Fibroblast of mammary gland (primary cell): ENCODE data around the gene CWC27.

ENCODE experiments used
- DNase-seq: peaks from one replicate; pipeline ENCODE4 v3.0.0-alpha.2; 2010; ENCODE audit warnings: low read depth
- H3K4me3 ChIP-seq: 2 replicates; pipeline ENCODE4 v1.5.1; 2011; ENCODE audit warnings: low read depth, mild to moderate bottlenecking, low read length, moderate library complexity; ENCODE audit not compliant: control insufficient read depth
- TF ChIP-seq, protein P1 (sequence below): conservative IDR thresholded peaks from 2 replicates; pipeline ENCODE4 v1.5.1; 2011; ENCODE audit warnings: low read depth, low read length, inconsistent platforms; ENCODE audit not compliant: control insufficient read depth, insufficient read depth

Gene CWC27

DNA sequence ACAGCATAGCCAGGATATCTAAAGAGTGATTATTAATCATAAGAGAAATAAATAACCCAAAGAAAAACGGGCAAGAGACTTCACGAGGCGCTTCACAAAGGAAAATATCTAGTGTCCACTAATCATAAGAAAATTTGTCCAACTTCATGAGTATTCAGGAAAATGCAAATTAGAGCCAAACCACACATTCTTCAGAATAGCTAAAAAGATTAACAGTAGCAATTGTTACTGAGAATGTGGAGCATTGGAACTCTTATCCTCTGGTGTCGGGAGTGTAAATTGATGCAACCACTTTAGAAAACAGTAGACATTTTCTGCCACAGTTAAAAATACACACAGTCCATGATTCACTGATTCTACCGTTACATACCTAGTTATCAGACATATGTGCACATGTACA, 145.7 kb downstream of the CWC27 start:
- DNase-seq = no peak
- H3K4me3 ChIP-seq = no peak overlapping the region
- TF ChIP-seq, protein P1, sequence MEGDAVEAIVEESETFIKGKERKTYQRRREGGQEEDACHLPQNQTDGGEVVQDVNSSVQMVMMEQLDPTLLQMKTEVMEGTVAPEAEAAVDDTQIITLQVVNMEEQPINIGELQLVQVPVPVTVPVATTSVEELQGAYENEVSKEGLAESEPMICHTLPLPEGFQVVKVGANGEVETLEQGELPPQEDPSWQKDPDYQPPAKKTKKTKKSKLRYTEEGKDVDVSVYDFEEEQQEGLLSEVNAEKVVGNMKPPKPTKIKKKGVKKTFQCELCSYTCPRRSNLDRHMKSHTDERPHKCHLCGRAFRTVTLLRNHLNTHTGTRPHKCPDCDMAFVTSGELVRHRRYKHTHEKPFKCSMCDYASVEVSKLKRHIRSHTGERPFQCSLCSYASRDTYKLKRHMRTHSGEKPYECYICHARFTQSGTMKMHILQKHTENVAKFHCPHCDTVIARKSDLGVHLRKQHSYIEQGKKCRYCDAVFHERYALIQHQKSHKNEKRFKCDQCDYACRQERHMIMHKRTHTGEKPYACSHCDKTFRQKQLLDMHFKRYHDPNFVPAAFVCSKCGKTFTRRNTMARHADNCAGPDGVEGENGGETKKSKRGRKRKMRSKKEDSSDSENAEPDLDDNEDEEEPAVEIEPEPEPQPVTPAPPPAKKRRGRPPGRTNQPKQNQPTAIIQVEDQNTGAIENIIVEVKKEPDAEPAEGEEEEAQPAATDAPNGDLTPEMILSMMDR = no peak

DNA sequence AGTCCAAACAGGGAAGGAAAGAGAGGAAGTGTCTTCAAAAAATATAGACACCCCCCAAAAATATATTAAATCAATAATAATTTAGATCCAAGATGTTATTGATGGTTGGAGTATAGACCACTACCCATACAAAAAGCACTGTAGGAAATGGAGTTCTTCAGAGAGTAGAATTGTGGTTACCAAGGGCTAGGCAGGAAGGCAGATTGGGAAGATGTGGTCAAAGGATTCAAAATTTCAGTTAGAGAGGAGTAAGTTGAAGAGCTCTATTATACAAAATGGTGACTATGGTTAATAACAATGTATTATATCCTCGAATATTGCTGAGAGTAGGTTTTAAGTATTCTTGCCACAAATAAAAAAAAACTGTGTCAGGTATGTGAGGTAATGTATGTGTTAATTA, 149.4 kb downstream of the CWC27 start:
- no peak overlapping the region for H3K4me3 ChIP-seq
- TF ChIP-seq, protein P1 = no peak
- DNase-seq = no peak

DNA sequence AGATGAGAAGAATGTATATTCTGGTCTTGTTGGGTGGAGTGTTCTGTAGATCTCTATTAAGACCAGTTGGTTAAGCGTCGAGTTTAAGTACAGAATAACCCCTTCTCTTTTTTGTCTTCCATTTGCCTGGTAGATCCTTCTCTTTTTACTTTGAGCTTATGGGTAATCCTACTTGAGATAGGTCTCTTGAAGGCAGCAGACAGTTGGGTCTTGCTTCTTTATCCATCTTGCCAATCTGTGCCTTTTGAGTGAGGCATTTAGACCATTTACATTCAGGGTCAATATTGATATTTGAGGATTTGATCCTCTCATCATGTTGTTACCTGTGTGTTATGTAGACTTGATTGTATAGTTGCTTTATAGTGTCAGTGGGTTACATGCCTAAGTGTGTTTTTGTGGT, 152.7 kb downstream of the CWC27 start:
- TF ChIP-seq, protein P1 = no peak
- DNase-seq = no peak
- H3K4me3 ChIP-seq = no peak overlapping the region

DNA sequence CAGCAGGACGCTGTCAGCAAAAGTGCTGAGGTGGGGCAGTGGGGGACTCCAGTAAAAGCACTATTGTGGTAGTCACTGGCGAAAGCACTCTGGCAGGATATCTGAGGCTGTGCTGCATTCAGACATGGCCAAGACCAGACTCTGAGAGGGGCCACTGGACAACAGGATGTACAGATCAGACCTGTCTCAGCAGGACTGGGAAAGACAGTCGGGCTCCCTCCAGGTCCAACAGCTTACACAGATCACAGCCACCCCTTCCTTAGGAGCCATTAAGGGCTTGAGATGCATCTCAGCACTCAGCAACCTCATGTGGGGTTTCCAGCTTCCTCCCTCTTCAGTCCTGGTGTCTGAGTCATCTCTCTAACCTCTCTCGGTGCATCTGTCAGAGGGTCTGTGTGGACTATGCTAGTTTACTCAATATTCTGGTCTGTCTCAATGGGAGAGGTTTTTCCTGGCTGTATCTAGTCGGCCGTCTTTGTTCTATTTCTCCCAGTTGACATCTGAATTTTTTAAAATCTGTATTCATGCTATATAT, 154.5 kb downstream of the CWC27 start:
- TF ChIP-seq, protein P1 = no peak
- DNase-seq = peak; percentile 38
- H3K4me3 ChIP-seq = no peak overlapping the region

DNA sequence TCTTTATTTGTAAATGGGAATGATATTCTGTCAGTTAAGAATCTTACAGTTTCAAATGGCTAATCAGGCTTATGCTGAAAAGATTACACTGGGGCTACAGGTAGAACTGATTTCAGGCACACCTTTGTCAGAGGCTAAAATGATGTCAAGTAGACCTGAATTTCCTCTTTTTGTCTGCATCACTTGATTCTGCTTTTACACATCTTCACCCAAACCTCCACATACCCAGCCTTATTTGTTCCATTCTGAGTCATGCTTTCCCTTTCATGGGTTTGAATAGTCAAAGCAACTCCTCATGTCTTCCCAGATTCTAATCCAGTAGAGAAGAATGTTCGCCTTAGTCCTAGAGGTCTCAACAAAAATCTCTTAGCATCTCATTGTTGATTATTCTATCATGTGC, 156.4 kb downstream of the CWC27 start:
- no peak overlapping the region for H3K4me3 ChIP-seq
- DNase-seq = no peak
- TF ChIP-seq, protein P1 = no peak

DNA sequence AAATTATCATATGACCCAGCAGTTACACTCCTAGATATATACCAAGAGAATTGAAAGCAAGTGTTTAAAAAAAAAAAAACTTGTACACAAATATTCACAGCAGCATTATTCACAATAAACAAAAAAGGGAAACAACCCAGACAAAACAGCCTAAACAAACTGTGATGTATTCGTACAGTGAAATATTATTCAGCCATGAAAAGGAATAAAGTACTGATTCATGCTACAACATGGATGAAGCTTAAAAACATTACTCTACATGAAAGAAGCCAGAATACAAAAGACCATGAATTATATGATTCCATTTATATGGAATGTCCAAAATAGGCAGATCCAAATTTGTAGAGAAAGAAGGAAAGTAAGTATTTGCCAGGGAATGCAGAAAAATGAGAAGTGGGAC, 161.1 kb downstream of the CWC27 start:
- no peak overlapping the region for H3K4me3 ChIP-seq
- TF ChIP-seq, protein P1 = no peak
- no peak for DNase-seq
